ENCODE data around the gene LTBP1. TPM values are rescaled to one million over a fixed set of nuclear protein-coding genes. Genes with fewer than 3 reads are reported as not detected.
"Not testable (repeated sequence)": the region's sequence is repeated elsewhere in the genome, so short reads cannot be mapped to it uniquely, and the experiment has no call there.

The LTBP1 gene
- total RNA-seq, 1 experiment from 2014 or later, result 2.2 TPM

GRCh38 chr2:33230842-33231241 is 284.1 kb downstream of the LTBP1 start:
- Histone ChIP-seq H3K9me3 (ENCODE audit: low read depth, low read length, poor library complexity, severe bottlenecking) (no peaks in the 10 kb centered on the region), H3K27me3 (replicated peaks; ENCODE audit: insufficient read depth, low read depth, low read length, poor library complexity) (peaks cover 13% of the 10 kb centered on the region), H3K36me3 (ENCODE audit: insufficient read depth, low read length, poor library complexity, severe bottlenecking) (no peaks in the 10 kb centered on the region), H3K4me3 (ENCODE audit: low read depth, low read length, poor library complexity, severe bottlenecking) (no peak overlapping the region), H3K27ac (ENCODE audit: low read depth, low read length, poor library complexity, severe bottlenecking) (no peak overlapping the region), H3K4me1 (ENCODE audit: insufficient read depth, low read length, poor library complexity, severe bottlenecking) (no peaks in the 10 kb centered on the region)
- intact Hi-C loops (cut with micrococcal nuclease; ENCODE audit: unreplicated experiment), result no loop called here
- ChIA-PET CTCF (no interaction called here), POLR2A (ENCODE audit: low non-redundant PET) (no interaction called here)
- no peak for DNase-seq (ENCODE audit: low spot score)
- TF ChIP-seq EZH2 (IDR thresholded peaks at IDR 0.05; ENCODE audit: borderline replicate concordance, low read depth, low read length, poor library complexity, severe bottlenecking) (no peak), CTCF (conservative IDR thresholded peaks at IDR 0.05; ENCODE audit: low read depth, low read length) (no peak)
- BruUV-seq (replicated peaks), result no TSS peak

GRCh38 chr2:33235559-33235958 is 288.8 kb downstream of the LTBP1 start:
- BruUV-seq (replicated peaks); H3K4me3 ChIP-seq (ENCODE audit: low read depth, low read length, poor library complexity, severe bottlenecking); H3K36me3 ChIP-seq (ENCODE audit: insufficient read depth, low read length, poor library complexity, severe bottlenecking); CTCF ChIA-PET; DNase-seq (ENCODE audit: low spot score); H3K27ac ChIP-seq (ENCODE audit: low read depth, low read length, poor library complexity, severe bottlenecking); H3K9me3 ChIP-seq (ENCODE audit: low read depth, low read length, poor library complexity, severe bottlenecking); POLR2A ChIA-PET (ENCODE audit: low non-redundant PET); H3K4me1 ChIP-seq (ENCODE audit: insufficient read depth, low read length, poor library complexity, severe bottlenecking); intact Hi-C loops (cut with micrococcal nuclease; ENCODE audit: unreplicated experiment): not testable (repeated sequence)
- H3K27me3 ChIP-seq (replicated peaks; ENCODE audit: insufficient read depth, low read depth, low read length, poor library complexity), result peaks cover 13% of the 10 kb centered on the region

GRCh38 chr2:33236482-33237385 is 290.0 kb downstream of the LTBP1 start:
- no peak for DNase-seq (ENCODE audit: low spot score)
- Histone ChIP-seq H3K27ac (ENCODE audit: low read depth, low read length, poor library complexity, severe bottlenecking) (no peak overlapping the region), H3K36me3 (ENCODE audit: insufficient read depth, low read length, poor library complexity, severe bottlenecking) (no peaks in the 10 kb centered on the region), H3K27me3 (replicated peaks; ENCODE audit: insufficient read depth, low read depth, low read length, poor library complexity) (peaks cover 13% of the 10 kb centered on the region), H3K9me3 (ENCODE audit: low read depth, low read length, poor library complexity, severe bottlenecking) (no peaks in the 10 kb centered on the region), H3K4me3 (ENCODE audit: low read depth, low read length, poor library complexity, severe bottlenecking) (no peak overlapping the region), H3K4me1 (ENCODE audit: insufficient read depth, low read length, poor library complexity, severe bottlenecking) (no peaks in the 10 kb centered on the region)
- ChIA-PET CTCF (no interaction called here), POLR2A (ENCODE audit: low non-redundant PET) (interaction anchor here (0.7 kb wide), 1 partner anchor 166 kb away, joined by 3 read pairs; no protein-coding TSS in a partner anchor)
- intact Hi-C loops (cut with micrococcal nuclease; ENCODE audit: unreplicated experiment), result no loop called here
- no TSS peak for BruUV-seq (replicated peaks)
- TF ChIP-seq CTCF (conservative IDR thresholded peaks at IDR 0.05; ENCODE audit: low read depth, low read length) (no peak), EZH2 (IDR thresholded peaks at IDR 0.05; ENCODE audit: borderline replicate concordance, low read depth, low read length, poor library complexity, severe bottlenecking) (no peak)

- H3K36me3 ChIP-seq (ENCODE audit: insufficient read depth, low read length, poor library complexity, severe bottlenecking), result no peaks in the 10 kb centered on the region
- intact Hi-C loops (cut with micrococcal nuclease; ENCODE audit: unreplicated experiment), result no loop called here
- CTCF ChIA-PET, result no interaction called here
- no peaks in the 10 kb centered on the region for H3K4me1 ChIP-seq (ENCODE audit: insufficient read depth, low read length, poor library complexity, severe bottlenecking)
- H3K4me3 ChIP-seq (ENCODE audit: low read depth, low read length, poor library complexity, severe bottlenecking), result no peak overlapping the region
- no peak overlapping the region for H3K27ac ChIP-seq (ENCODE audit: low read depth, low read length, poor library complexity, severe bottlenecking)
- no TSS peak for BruUV-seq (replicated peaks)
- DNase-seq (ENCODE audit: low spot score), result no peak
- peaks cover 5% of the 10 kb centered on the region for H3K27me3 ChIP-seq (replicated peaks; ENCODE audit: insufficient read depth, low read depth, low read length, poor library complexity)
- POLR2A ChIA-PET (ENCODE audit: low non-redundant PET), result no interaction called here
- TF ChIP-seq EZH2 (IDR thresholded peaks at IDR 0.05; ENCODE audit: borderline replicate concordance, low read depth, low read length, poor library complexity, severe bottlenecking) (no peak), CTCF (conservative IDR thresholded peaks at IDR 0.05; ENCODE audit: low read depth, low read length) (no peak)
- H3K9me3 ChIP-seq (ENCODE audit: low read depth, low read length, poor library complexity, severe bottlenecking), result no peaks in the 10 kb centered on the region
Measured at GRCh38 chr2:33238111-33238510, 291.4 kb downstream of the LTBP1 start.
